Measurements from ENCODE around the gene ABCA2. TPM values are rescaled to one million over a fixed set of nuclear protein-coding genes. Genes with fewer than 3 reads are reported as not detected.
"Not testable (repeated sequence)": the region's sequence is repeated elsewhere in the genome, so short reads cannot be mapped to it uniquely, and the experiment has no call there.

ABCA2 gene
- total RNA-seq, 1 donor from 2014 or later: 15.7 TPM

GRCh38 chr9:137063311-137064026 is 35.4 kb upstream of the ABCA2 start:
- no peak for DNase-seq (ENCODE audit: low read depth, low spot score)

- DNase-seq (ENCODE audit: low read depth, low spot score): not testable (repeated sequence)
Measured at GRCh38 chr9:137062798-137063197, 34.8 kb upstream of the ABCA2 start.

- DNase-seq (ENCODE audit: low read depth, low spot score): no peak
Measured at GRCh38 chr9:137062384-137062783, 34.3 kb upstream of the ABCA2 start.

- DNase-seq (ENCODE audit: low read depth, low spot score): no peak
Measured at GRCh38 chr9:137058521-137059234, 30.6 kb upstream of the ABCA2 start.

- no peak for DNase-seq (ENCODE audit: low read depth, low spot score)
Measured at GRCh38 chr9:137057545-137057944, 29.5 kb upstream of the ABCA2 start.

- DNase-seq (ENCODE audit: low read depth, low spot score): no peak
Measured at GRCh38 chr9:137056739-137057415, 28.8 kb upstream of the ABCA2 start.

- DNase-seq (ENCODE audit: low read depth, low spot score): no peak
Measured at GRCh38 chr9:137055385-137056364, 27.6 kb upstream of the ABCA2 start.

- DNase-seq (ENCODE audit: low read depth, low spot score): no peak
Measured at GRCh38 chr9:137054932-137055384, 26.9 kb upstream of the ABCA2 start.

- no peak for DNase-seq (ENCODE audit: low read depth, low spot score)
Measured at GRCh38 chr9:137053944-137054931, 26.2 kb upstream of the ABCA2 start, which contains the start of gene ENTPD2. ENTPD2 (minus strand) TSS chr9:137054061; CDS start chr9:137053997, 64 bp downstream.

- DNase-seq (ENCODE audit: low read depth, low spot score): no peak
Measured at GRCh38 chr9:137052998-137053943, 25.2 kb upstream of the ABCA2 start.

- DNase-seq (ENCODE audit: low read depth, low spot score): no peak
Measured at GRCh38 chr9:137052293-137052692, 24.3 kb upstream of the ABCA2 start.

- DNase-seq (ENCODE audit: low read depth, low spot score): no peak
Measured at GRCh38 chr9:137051145-137051724, 23.2 kb upstream of the ABCA2 start.

GRCh38 chr9:137050570-137050969 is 22.5 kb upstream of the ABCA2 start:
- no peak for DNase-seq (ENCODE audit: low read depth, low spot score)

- no peak for DNase-seq (ENCODE audit: low read depth, low spot score)
Measured at GRCh38 chr9:137049544-137050449, 21.8 kb upstream of the ABCA2 start.

- DNase-seq (ENCODE audit: low read depth, low spot score): no peak
Measured at GRCh38 chr9:137048655-137049543, 20.9 kb upstream of the ABCA2 start.
